ENCODE data around the gene MAML2. TPM values are rescaled to one million over a fixed set of nuclear protein-coding genes. Genes with fewer than 3 reads are reported as not detected.

The MAML2 gene
- polyA plus RNA-seq, 1 of the 3 experiments (the other 2 are of a cell fraction), result 20.1 TPM

GRCh38 chr11:96237766-96238266 is 105.2 kb downstream of the MAML2 start:
- H3K9me3 ChIP-seq, result no peaks in the 10 kb centered on the region
- H3K9ac ChIP-seq, result no peak overlapping the region
- H3K4me2 ChIP-seq, result no peak overlapping the region
- peaks cover 16 to 69% of the 10 kb centered on the region in 2 experiments; a peak in 3 of 4 replicates for H3K4me1 ChIP-seq (ENCODE audit: control insufficient read depth in 1 of 2, insufficient read depth in 2 of 2, low read depth in 1 of 2, low read length in 1 of 2)
- ChIA-PET POLR2A (no interaction called here), CTCF (interaction anchor here (0.9 to 1.5 kb wide), 4 partner anchors 13 to 105 kb away, joined by 3 to 5 read pairs (median 4); partner anchors contain the start of gene MAML2)
- no peaks in the 10 kb centered on the region for H3K27me3 ChIP-seq (ENCODE audit: insufficient read depth)
- DNase-seq, result no peak
- H3K36me3 ChIP-seq (replicated peaks in 1 of 2; ENCODE audit: control insufficient read depth in 1 of 2, insufficient read depth in 2 of 2, low read length in 1 of 2), result no peaks in the 10 kb centered on the region
- H3K27ac ChIP-seq (ENCODE audit: low read depth in 2 of 2, low read length in 1 of 2), result peak overlapping the region; percentile 15 to 76; a peak in 3 of 4 replicates
- 63% methylated on average over 1 of the region's 1 CpG for WGBS (ENCODE audit: low lambda C conversion rate)
- H3K79me2 ChIP-seq (ENCODE audit: insufficient read depth), result peaks cover 94% of the 10 kb centered on the region
- H4K20me1 ChIP-seq (ENCODE audit: insufficient read depth), result no peaks in the 10 kb centered on the region; the same call in 1 of the 2 replicates
- peaks cover 28% of the 10 kb centered on the region for H3F3A ChIP-seq (replicated peaks; ENCODE audit: insufficient read depth)
- no peak for TF ChIP-seq GABPA (IDR thresholded peaks at IDR 0.05; ENCODE audit: low read depth)
- no peak for TF ChIP-seq NRF1 (IDR thresholded peaks at IDR 0.05; ENCODE audit: low read depth, low read length)
- no peak for TF ChIP-seq NFIC (IDR thresholded peaks at IDR 0.05; ENCODE audit: borderline replicate concordance)
- TF ChIP-seq TEAD4 (IDR thresholded peaks at IDR 0.05; ENCODE audit: borderline replicate concordance, insufficient read depth), result no peak
- no peak for TF ChIP-seq PBX3 (IDR thresholded peaks at IDR 0.05)
- no peak for TF ChIP-seq EP300 (IDR thresholded peaks at IDR 0.05; ENCODE audit: borderline replicate concordance in 1 of 2, low read depth in 1 of 2, low read length in 1 of 2)
- no peak overlapping the region for H2AFZ ChIP-seq (ENCODE audit: low read depth)
- no peaks in the 10 kb centered on the region for H3K9me2 ChIP-seq
- H3K4me3 ChIP-seq (ENCODE audit: low read depth in 2 of 2, low read length in 1 of 2), result no peak overlapping the region

GRCh38 chr11:96235751-96236150 is 107.2 kb downstream of the MAML2 start:
- Histone ChIP-seq H3K4me2 (no peak overlapping the region), H2AFZ (ENCODE audit: low read depth) (no peak overlapping the region), H3K79me2 (ENCODE audit: insufficient read depth) (peaks cover 94% of the 10 kb centered on the region), H3K4me3 (ENCODE audit: low read depth in 2 of 2, low read length in 1 of 2) (no peak overlapping the region), H3K27ac (ENCODE audit: low read depth in 2 of 2, low read length in 1 of 2) (peak overlapping the region in 1 of 2 experiments; percentile 20; a peak in 1 of 4 replicates), H3K9me2 (no peaks in the 10 kb centered on the region), H3K27me3 (ENCODE audit: insufficient read depth) (no peaks in the 10 kb centered on the region), H3K4me1 (ENCODE audit: control insufficient read depth in 1 of 2, insufficient read depth in 2 of 2, low read depth in 1 of 2, low read length in 1 of 2) (peaks cover 5 to 50% of the 10 kb centered on the region in 2 experiments; a peak in 3 of 4 replicates), H3K9me3 (no peaks in the 10 kb centered on the region), H3K9ac (no peak overlapping the region), H3K36me3 (replicated peaks in 1 of 2; ENCODE audit: control insufficient read depth in 1 of 2, insufficient read depth in 2 of 2, low read length in 1 of 2) (no peaks in the 10 kb centered on the region), H4K20me1 (ENCODE audit: insufficient read depth) (no peaks in the 10 kb centered on the region), H3F3A (replicated peaks; ENCODE audit: insufficient read depth) (peaks cover 20% of the 10 kb centered on the region)
- 76% methylated on average over 4 of the region's 4 CpGs for WGBS (ENCODE audit: low lambda C conversion rate)
- CTCF ChIA-PET, result no interaction called here
- no peak for DNase-seq
- POLR2A ChIA-PET, result no interaction called here
- TF ChIP-seq GABPA (IDR thresholded peaks at IDR 0.05; ENCODE audit: low read depth), result no peak
- TF ChIP-seq TAF1 (IDR thresholded peaks at IDR 0.05; ENCODE audit: borderline replicate concordance, low read depth, low read length), result no peak
- no peak for TF ChIP-seq IRF3 (IDR thresholded peaks at IDR 0.05; ENCODE audit: low read depth, low read length)
- no peak for TF ChIP-seq RAD21 (IDR thresholded peaks at IDR 0.05; ENCODE audit: low read length)
- no peak for TF ChIP-seq RCOR1 (IDR thresholded peaks at IDR 0.05; ENCODE audit: low read length)
- no peak for TF ChIP-seq JUND (IDR thresholded peaks at IDR 0.05)
- no peak for TF ChIP-seq SMC3 (IDR thresholded peaks at IDR 0.05; ENCODE audit: low read depth, low read length)

Data from SK-N-SH (cell line).